ENCODE data around the gene KIRREL1.

DNA sequence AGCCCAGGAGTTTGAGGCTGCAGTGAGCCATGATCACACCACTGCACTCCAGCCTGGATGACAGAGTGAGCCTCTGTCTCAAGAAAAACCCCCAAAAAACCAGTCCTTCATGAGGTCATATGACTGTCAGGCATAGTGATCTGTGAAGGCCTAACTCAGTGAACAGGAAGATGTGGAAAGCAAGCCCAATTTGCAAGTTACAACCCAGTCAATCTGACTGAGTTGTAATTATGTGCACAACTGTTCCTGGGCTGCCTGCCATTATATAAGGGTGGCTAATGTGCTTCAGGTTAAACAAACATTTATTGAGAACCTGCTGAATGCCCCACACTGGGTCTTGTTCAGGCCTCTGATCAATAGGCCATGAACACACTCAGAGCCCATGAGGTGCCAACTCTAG is 38.2 kb upstream of the KIRREL1 start:
- TF ChIP-seq POLR2A (IDR thresholded peaks at IDR 0.05), result no peak
- TF ChIP-seq, protein P1, sequence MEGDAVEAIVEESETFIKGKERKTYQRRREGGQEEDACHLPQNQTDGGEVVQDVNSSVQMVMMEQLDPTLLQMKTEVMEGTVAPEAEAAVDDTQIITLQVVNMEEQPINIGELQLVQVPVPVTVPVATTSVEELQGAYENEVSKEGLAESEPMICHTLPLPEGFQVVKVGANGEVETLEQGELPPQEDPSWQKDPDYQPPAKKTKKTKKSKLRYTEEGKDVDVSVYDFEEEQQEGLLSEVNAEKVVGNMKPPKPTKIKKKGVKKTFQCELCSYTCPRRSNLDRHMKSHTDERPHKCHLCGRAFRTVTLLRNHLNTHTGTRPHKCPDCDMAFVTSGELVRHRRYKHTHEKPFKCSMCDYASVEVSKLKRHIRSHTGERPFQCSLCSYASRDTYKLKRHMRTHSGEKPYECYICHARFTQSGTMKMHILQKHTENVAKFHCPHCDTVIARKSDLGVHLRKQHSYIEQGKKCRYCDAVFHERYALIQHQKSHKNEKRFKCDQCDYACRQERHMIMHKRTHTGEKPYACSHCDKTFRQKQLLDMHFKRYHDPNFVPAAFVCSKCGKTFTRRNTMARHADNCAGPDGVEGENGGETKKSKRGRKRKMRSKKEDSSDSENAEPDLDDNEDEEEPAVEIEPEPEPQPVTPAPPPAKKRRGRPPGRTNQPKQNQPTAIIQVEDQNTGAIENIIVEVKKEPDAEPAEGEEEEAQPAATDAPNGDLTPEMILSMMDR (IDR thresholded peaks at IDR 0.05), result no peak
